Measurements from ENCODE around the gene PTGES3. TPM values are rescaled to one million over a fixed set of nuclear protein-coding genes. Genes with fewer than 3 reads are reported as not detected.

Gene PTGES3
- polyA plus RNA-seq, 2 of the 4 experiments (the other 2 are of a cell fraction): 272 to 406 TPM

- DNase-seq (ENCODE audit: low read depth in 1 of 2, low spot score in 1 of 2) (peak; percentile 91 to 96), FAIRE-seq (no peak), ATAC-seq (peak; percentile 75 to 87)
- H3K4me1 ChIP-seq: peaks cover 40% of the 10 kb centered on the region
- peak overlapping the region; percentile 89 to 97 for H3K27ac ChIP-seq
- under 1% methylated on average over 20 of the region's 20 CpGs for WGBS (ENCODE audit: missing lambda C conversion rate)
- H3K9me3 ChIP-seq: no peaks in the 10 kb centered on the region
- POLR2A ChIA-PET: interaction anchor here (0.7 to 3.9 kb wide), 10 partner anchors 10 to 532 kb away, joined by 3 to 57 read pairs (median 4); partner anchors contain the start of genes ATP5F1B, NACA, PA2G4 and PTGES3
- TF ChIP-seq NPAS2 (CRISPR knock-in tag; IDR thresholded peaks at IDR 0.05; ENCODE audit: borderline replicate concordance): no peak
- TF ChIP-seq PBX3 (IDR thresholded peaks at IDR 0.05): no peak
- no peak for TF ChIP-seq ESRRA (IDR thresholded peaks at IDR 0.05; ENCODE audit: borderline replicate concordance, low read length)
- TF ChIP-seq MAX (IDR thresholded peaks at IDR 0.05): peak; percentile 5; the same call in 1 of the 2 replicates
- TF ChIP-seq POLR2A (IDR thresholded peaks at IDR 0.05; ENCODE audit: low read length): peak; percentile 55
- peak; percentile 72 for TF ChIP-seq MAFK (IDR thresholded peaks at IDR 0.05; ENCODE audit: partially characterized antibody)
- TF ChIP-seq MAZ (IDR thresholded peaks at IDR 0.05; ENCODE audit: borderline replicate concordance, low read depth, low read length): no peak
- TF ChIP-seq HOXA7 (CRISPR knock-in tag; IDR thresholded peaks at IDR 0.05): no peak
- peak; percentile 2; the same call in 1 of the 3 replicates for TF ChIP-seq BCL3 (IDR thresholded peaks at IDR 0.05)
- TF ChIP-seq CHD2 (IDR thresholded peaks at IDR 0.05; ENCODE audit: low read length, partially characterized antibody): no peak
- no peak for TF ChIP-seq KDM1A (IDR thresholded peaks at IDR 0.05; ENCODE audit: low read depth)
- no peak for TF ChIP-seq ATOH8 (CRISPR knock-in tag; IDR thresholded peaks at IDR 0.05; ENCODE audit: low read depth)
- no peak for TF ChIP-seq MYC (IDR thresholded peaks at IDR 0.05; ENCODE audit: borderline replicate concordance, low read length)
- no peak for TF ChIP-seq USF2 (IDR thresholded peaks at IDR 0.05)
- TF ChIP-seq TFCP2L1 (CRISPR knock-in tag; IDR thresholded peaks at IDR 0.05): no peak
- no peak for TF ChIP-seq FOSL2 (IDR thresholded peaks at IDR 0.05)
- TF ChIP-seq FOSL2 (CRISPR knock-in tag; IDR thresholded peaks at IDR 0.05): 0 out of 2 replicates have a peak, but pooled peaks have one; percentile 22
- CTCF ChIA-PET: interaction anchor here (0.5 to 4.3 kb wide), 66 partner anchors 8 to 926 kb away, joined by 3 to 74 read pairs (median 6); partner anchors contain the start of genes ATP5F1B, PTGES3 and RBMS2
- peak overlapping the region; percentile 97 for H3K4me2 ChIP-seq
- H3K4me3 ChIP-seq: peak overlapping the region; percentile 80
Observed at GRCh38 chr12:56635806-56636674, 52.0 kb downstream of the PTGES3 start.

GRCh38 chr12:56634837-56635791 is 53.0 kb downstream of the PTGES3 start:
- POLR2A ChIA-PET: interaction anchor here (1.2 to 3.9 kb wide), 4 partner anchors 10 to 121 kb away, joined by 3 to 57 read pairs (median 4); partner anchors contain the start of genes NACA and PTGES3
- peak; percentile 69 for ATAC-seq
- peaks cover 46% of the 10 kb centered on the region for H3K4me1 ChIP-seq
- peak overlapping the region; percentile 80 for H3K4me3 ChIP-seq
- CTCF ChIA-PET: interaction anchor here (0.7 to 4.3 kb wide), 29 partner anchors 11 to 267 kb away, joined by 3 to 74 read pairs (median 7); partner anchors contain the start of genes ATP5F1B and RBMS2
- peak overlapping the region; percentile 89 to 97 for H3K27ac ChIP-seq
- peak overlapping the region; percentile 97 for H3K4me2 ChIP-seq
- no peak for FAIRE-seq
- no peaks in the 10 kb centered on the region for H3K9me3 ChIP-seq
- WGBS (ENCODE audit: missing lambda C conversion rate): 3% methylated on average over 37 of the region's 47 CpGs
- DNase-seq (ENCODE audit: low read depth in 1 of 2, low spot score in 1 of 2): peak; percentile 94 to 98
- TF ChIP-seq EHF (CRISPR knock-in tag; IDR thresholded peaks at IDR 0.05) (no peak), PHF8 (IDR thresholded peaks at IDR 0.05; ENCODE audit: borderline replicate concordance, low read depth) (peak; percentile 37; the same call in 1 of the 2 replicates), JUNB (IDR thresholded peaks at IDR 0.05) (no peak), CEBPB (IDR thresholded peaks at IDR 0.05) (no peak), ATOH8 (CRISPR knock-in tag; IDR thresholded peaks at IDR 0.05; ENCODE audit: low read depth) (no peak), CBX2 (IDR thresholded peaks at IDR 0.05; ENCODE audit: borderline replicate concordance, low read depth) (no peak), HOXB13 (CRISPR knock-in tag; IDR thresholded peaks at IDR 0.05; ENCODE audit: low read depth) (no peak), FOSB (CRISPR knock-in tag; IDR thresholded peaks at IDR 0.05) (no peak), CTCF (IDR thresholded peaks at IDR 0.05) (peak; percentile 56), MAZ (IDR thresholded peaks at IDR 0.05; ENCODE audit: borderline replicate concordance, low read depth, low read length) (no peak), HOXB5 (CRISPR knock-in tag; IDR thresholded peaks at IDR 0.05) (no peak)

All from A549 (cell line).